Endodermal cell (in vitro differentiated cells): ENCODE measurements around the gene FUT8. TPM values are rescaled to one million over a fixed set of nuclear protein-coding genes. Genes with fewer than 3 reads are reported as not detected.

Experiments used
- DNase-seq: peaks from one replicate; pipeline ENCODE4 v3.0.0-alpha.2; 2017
- H3K27ac ChIP-seq: 2 replicates; pipeline ENCODE4 v1.5.1; 2013; ENCODE audit warnings: mild to moderate bottlenecking, low read depth, low read length, moderate library complexity
- H3K27me3 ChIP-seq: 2 replicates; pipeline ENCODE4 v1.6.1; 2013; ENCODE audit warnings: mild to moderate bottlenecking, low read length, moderate library complexity; ENCODE audit not compliant: insufficient read depth, control insufficient read depth, poor library complexity, severe bottlenecking
- H3K36me3 ChIP-seq: 2 replicates; pipeline ENCODE4 v1.7.0; 2013; ENCODE audit warnings: mild to moderate bottlenecking, low read length, moderate library complexity; ENCODE audit not compliant: control insufficient read depth, insufficient read depth
- H3K4me1 ChIP-seq: one replicate; pipeline ENCODE4 v1.7.0; 2013; ENCODE audit warnings: low read length; ENCODE audit not compliant: control insufficient read depth, insufficient read depth
- H3K4me3 ChIP-seq: 2 replicates; pipeline ENCODE4 v1.5.1; 2013; ENCODE audit warnings: mild to moderate bottlenecking, low read length, moderate library complexity
- H3K9ac ChIP-seq: 2 replicates; pipeline ENCODE4 v1.6.1; 2013; ENCODE audit warnings: mild to moderate bottlenecking, low read length, moderate library complexity; ENCODE audit not compliant: poor library complexity, severe bottlenecking; ENCODE audit errors: extremely low read depth
- H3K9me3 ChIP-seq: 2 replicates; pipeline ENCODE4 v1.6.1; 2013; ENCODE audit warnings: mild to moderate bottlenecking, low read length, moderate library complexity; ENCODE audit not compliant: control insufficient read depth
- H3K27ac Mint-ChIP-seq: 2 replicates; pipeline ENCODE4 v1.8.0; 2020; ENCODE audit warnings: mixed read lengths
- H3K27me3 Mint-ChIP-seq: 2 replicates; pipeline ENCODE4 v1.8.0; 2021; ENCODE audit warnings: mild to moderate bottlenecking, mixed read lengths; ENCODE audit not compliant: insufficient read depth
- H3K36me3 Mint-ChIP-seq: 2 replicates; pipeline ENCODE4 v1.8.0; 2020; ENCODE audit warnings: low read depth, mixed read lengths
- H3K4me1 Mint-ChIP-seq: 2 replicates; pipeline ENCODE4 v1.8.0; 2020; ENCODE audit warnings: mixed read lengths
- H3K4me3 Mint-ChIP-seq: 2 replicates; pipeline ENCODE4 v1.8.0; 2020; ENCODE audit warnings: mild to moderate bottlenecking, moderate library complexity, mixed read lengths
- H3K9me3 Mint-ChIP-seq: 2 replicates; pipeline ENCODE4 v1.8.0; 2020; ENCODE audit warnings: mild to moderate bottlenecking, mixed read lengths
- CTCF ChIP-seq: fragments of 200-600 bp; sonication (generic); conservative IDR thresholded peaks from 2 replicates; pipeline ENCODE4 v1.5.0; 2021; ENCODE audit warnings: antibody characterized with exemption, mild to moderate bottlenecking
- WGBS, 2 experiments: methylation state at CpG; one replicate each; pipeline versions ENCODE4 v1.1.5 to v1.1.7; 2013; ENCODE audit warnings: missing lambda C conversion rate in 2 of 2, mixed read lengths in 1 of 2; ENCODE audit not compliant: insufficient coverage in 1 of 2, insufficient read length in 1 of 2; 5-methylcytosine and 5-hydroxymethylcytosine counted together
- total RNA-seq, 2 donors: library from RNA; stranded (reverse); fragmentation: NEBNext Ultra II Directional in 1 of 2; extraction: Animal tissue kit (Norgen Biotek cat#: 25700) in 1 of 2; gene quantifications; 2 replicates in 1 of 2; 3 replicates in 1 of 2; pipeline ENCODE4 v1.2.1, GENCODE V29; 2021

FUT8 gene
- total RNA-seq, 2 donors from 2014 or later, result 63.9 to 76.9 TPM

GRCh38 chr14:65413739-65414045 is 1.2 kb downstream of the FUT8 start:
- peak overlapping the region; percentile 78 for H3K27ac ChIP-seq
- WGBS, 2 experiments, result 0 to 5% methylated on average over 1 to 5 of the region's 6 CpGs
- peak overlapping the region; percentile 98 for H3K4me3 ChIP-seq
- no peaks in the 10 kb centered on the region for H3K27me3 ChIP-seq
- no peaks in the 10 kb centered on the region for H3K9me3 ChIP-seq
- H3K4me1 ChIP-seq, result no peaks in the 10 kb centered on the region
- no peak for DNase-seq
- no peaks in the 10 kb centered on the region for H3K36me3 ChIP-seq
- no peak for TF ChIP-seq CTCF
- H3K9ac ChIP-seq, result peak overlapping the region; percentile 51
- H3K4me3 Mint-ChIP-seq, result peak overlapping the region; percentile 93
- peaks cover 16% of the 10 kb centered on the region for H3K4me1 Mint-ChIP-seq
- no peaks in the 10 kb centered on the region for H3K9me3 Mint-ChIP-seq
- peaks cover 7% of the 10 kb centered on the region for H3K27me3 Mint-ChIP-seq
- H3K36me3 Mint-ChIP-seq, result no peaks in the 10 kb centered on the region
- H3K27ac Mint-ChIP-seq, result peak overlapping the region; percentile 26

- no peaks in the 10 kb centered on the region for H3K9me3 ChIP-seq
- H3K27ac Mint-ChIP-seq, result no peak overlapping the region
- H3K36me3 ChIP-seq, result no peaks in the 10 kb centered on the region
- H3K36me3 Mint-ChIP-seq, result no peaks in the 10 kb centered on the region
- H3K9me3 Mint-ChIP-seq, result no peaks in the 10 kb centered on the region
- no peak overlapping the region for H3K9ac ChIP-seq
- H3K4me3 ChIP-seq, result peak overlapping the region; percentile 98
- H3K27me3 ChIP-seq, result no peaks in the 10 kb centered on the region
- H3K27ac ChIP-seq, result no peak overlapping the region
- WGBS, 2 experiments, result 60 to 73% methylated on average over 1 to 3 of the region's 3 CpGs
- peak; percentile 77 for TF ChIP-seq CTCF
- DNase-seq, result no peak
- peaks cover 16% of the 10 kb centered on the region for H3K4me1 Mint-ChIP-seq
- H3K4me3 Mint-ChIP-seq, result no peak overlapping the region
- H3K4me1 ChIP-seq, result no peaks in the 10 kb centered on the region
- peaks cover 7% of the 10 kb centered on the region for H3K27me3 Mint-ChIP-seq
Observed at GRCh38 chr14:65414961-65415589, 2.5 kb downstream of the FUT8 start.

GRCh38 chr14:65415613-65416012 is 3.1 kb downstream of the FUT8 start:
- no peaks in the 10 kb centered on the region for H3K27me3 ChIP-seq
- H3K27ac ChIP-seq, result no peak overlapping the region
- H3K9ac ChIP-seq, result no peak overlapping the region
- Mint-ChIP-seq H3K4me1 (peaks cover 16% of the 10 kb centered on the region), H3K9me3 (no peaks in the 10 kb centered on the region), H3K36me3 (no peaks in the 10 kb centered on the region), H3K27me3 (peaks cover 7% of the 10 kb centered on the region), H3K4me3 (no peak overlapping the region), H3K27ac (no peak overlapping the region)
- H3K4me1 ChIP-seq, result no peaks in the 10 kb centered on the region
- WGBS, 2 experiments, result 94% methylated on average over 2 of the region's 3 CpGs; no CpG with 5 or more reads in 1 of the 2 experiments
- peak overlapping the region; percentile 98 for H3K4me3 ChIP-seq
- no peaks in the 10 kb centered on the region for H3K9me3 ChIP-seq
- TF ChIP-seq CTCF, result no peak
- DNase-seq, result no peak
- H3K36me3 ChIP-seq, result no peaks in the 10 kb centered on the region
